Glutamatergic neuron (in vitro differentiated cells): Measurements from ENCODE around the gene BIRC5. TPM values are rescaled to one million over a fixed set of nuclear protein-coding genes. Genes with fewer than 3 reads are reported as not detected.

Experiments
- DNase-seq: peaks from one replicate; pipeline ENCODE4 v3.0.0; 2022
- H3K27ac Mint-ChIP-seq: one replicate; pipeline ENCODE4 v1.8.0; 2020; ENCODE audit warnings: mild to moderate bottlenecking, mixed read lengths, inconsistent platforms; ENCODE audit not compliant: unreplicated experiment
- H3K27me3 Mint-ChIP-seq: one replicate; pipeline ENCODE4 v1.8.0; 2020; ENCODE audit warnings: mild to moderate bottlenecking, moderate library complexity, mixed read lengths, inconsistent platforms; ENCODE audit not compliant: unreplicated experiment
- H3K36me3 Mint-ChIP-seq: one replicate; pipeline ENCODE4 v1.8.0; 2020; ENCODE audit warnings: mild to moderate bottlenecking, mixed read lengths, inconsistent platforms; ENCODE audit not compliant: unreplicated experiment
- H3K4me1 Mint-ChIP-seq: one replicate; pipeline ENCODE4 v1.8.0; 2020; ENCODE audit warnings: mild to moderate bottlenecking, low read depth, mixed read lengths, inconsistent platforms; ENCODE audit not compliant: unreplicated experiment
- H3K4me3 Mint-ChIP-seq: one replicate; pipeline ENCODE4 v1.8.0; 2020; ENCODE audit warnings: mild to moderate bottlenecking, mixed read lengths, inconsistent platforms; ENCODE audit not compliant: unreplicated experiment
- H3K9me3 Mint-ChIP-seq: one replicate; pipeline ENCODE4 v1.8.0; 2020; ENCODE audit warnings: mild to moderate bottlenecking, moderate library complexity, mixed read lengths, inconsistent platforms; ENCODE audit not compliant: unreplicated experiment
- CTCF ChIP-seq: fragments of 200-600 bp; sonication (generic); IDR thresholded peaks from one replicate; pipeline ENCODE4 v1.5.0; 2021; ENCODE audit not compliant: partially characterized antibody, unreplicated experiment
- total RNA-seq: library from RNA; stranded (reverse); fragmentation: NEBNext Ultra II Directional; extraction: Animal tissue kit (Norgen Biotek cat#: 25700); gene quantifications from one replicate; pipeline ENCODE4 v1.2.1, GENCODE V29; 2021; ENCODE audit not compliant: unreplicated experiment

BIRC5 gene
- total RNA-seq, 1 donor from 2014 or later = 14.5 TPM

- no peak for TF ChIP-seq CTCF
- H3K9me3 Mint-ChIP-seq = no peaks in the 10 kb centered on the region
- peaks cover 12% of the 10 kb centered on the region for H3K4me1 Mint-ChIP-seq
- H3K27ac Mint-ChIP-seq = no peak overlapping the region
- no peaks in the 10 kb centered on the region for H3K36me3 Mint-ChIP-seq
- H3K4me3 Mint-ChIP-seq = no peak overlapping the region
- no peaks in the 10 kb centered on the region for H3K27me3 Mint-ChIP-seq
- DNase-seq = no peak
Observed at GRCh38 chr17:78179372-78179771, 34.7 kb upstream of the BIRC5 start.

GRCh38 chr17:78180083-78180482 lies 34.0 kb upstream of the BIRC5 start:
- Mint-ChIP-seq H3K9me3 (no peaks in the 10 kb centered on the region), H3K36me3 (no peaks in the 10 kb centered on the region), H3K4me3 (no peak overlapping the region), H3K27ac (no peak overlapping the region), H3K27me3 (no peaks in the 10 kb centered on the region), H3K4me1 (peaks cover 11% of the 10 kb centered on the region)
- no peak for DNase-seq
- no peak for TF ChIP-seq CTCF

GRCh38 chr17:78180508-78180907 lies 33.5 kb upstream of the BIRC5 start:
- TF ChIP-seq CTCF = no peak
- no peaks in the 10 kb centered on the region for H3K36me3 Mint-ChIP-seq
- H3K27ac Mint-ChIP-seq = no peak overlapping the region
- no peaks in the 10 kb centered on the region for H3K9me3 Mint-ChIP-seq
- H3K4me3 Mint-ChIP-seq = no peak overlapping the region
- H3K27me3 Mint-ChIP-seq = no peaks in the 10 kb centered on the region
- DNase-seq = no peak
- H3K4me1 Mint-ChIP-seq = peaks cover 6% of the 10 kb centered on the region

- DNase-seq = no peak
- TF ChIP-seq CTCF = no peak
- Mint-ChIP-seq H3K36me3 (no peaks in the 10 kb centered on the region), H3K4me1 (no peaks in the 10 kb centered on the region), H3K27me3 (no peaks in the 10 kb centered on the region), H3K4me3 (no peak overlapping the region), H3K27ac (no peak overlapping the region), H3K9me3 (no peaks in the 10 kb centered on the region)
Observed at GRCh38 chr17:78182504-78182903, 31.5 kb upstream of the BIRC5 start.

GRCh38 chr17:78183916-78184315 lies 30.1 kb upstream of the BIRC5 start:
- Mint-ChIP-seq H3K4me3 (no peak overlapping the region), H3K36me3 (no peaks in the 10 kb centered on the region), H3K27me3 (no peaks in the 10 kb centered on the region), H3K4me1 (no peaks in the 10 kb centered on the region), H3K9me3 (no peaks in the 10 kb centered on the region), H3K27ac (no peak overlapping the region)
- TF ChIP-seq CTCF = no peak
- no peak for DNase-seq
